ENCODE measurements around the gene ZSCAN20.

GRCh38 chr1:33459691-33460090 is 12.8 kb upstream of the ZSCAN20 start:
- TF ChIP-seq, protein P1, sequence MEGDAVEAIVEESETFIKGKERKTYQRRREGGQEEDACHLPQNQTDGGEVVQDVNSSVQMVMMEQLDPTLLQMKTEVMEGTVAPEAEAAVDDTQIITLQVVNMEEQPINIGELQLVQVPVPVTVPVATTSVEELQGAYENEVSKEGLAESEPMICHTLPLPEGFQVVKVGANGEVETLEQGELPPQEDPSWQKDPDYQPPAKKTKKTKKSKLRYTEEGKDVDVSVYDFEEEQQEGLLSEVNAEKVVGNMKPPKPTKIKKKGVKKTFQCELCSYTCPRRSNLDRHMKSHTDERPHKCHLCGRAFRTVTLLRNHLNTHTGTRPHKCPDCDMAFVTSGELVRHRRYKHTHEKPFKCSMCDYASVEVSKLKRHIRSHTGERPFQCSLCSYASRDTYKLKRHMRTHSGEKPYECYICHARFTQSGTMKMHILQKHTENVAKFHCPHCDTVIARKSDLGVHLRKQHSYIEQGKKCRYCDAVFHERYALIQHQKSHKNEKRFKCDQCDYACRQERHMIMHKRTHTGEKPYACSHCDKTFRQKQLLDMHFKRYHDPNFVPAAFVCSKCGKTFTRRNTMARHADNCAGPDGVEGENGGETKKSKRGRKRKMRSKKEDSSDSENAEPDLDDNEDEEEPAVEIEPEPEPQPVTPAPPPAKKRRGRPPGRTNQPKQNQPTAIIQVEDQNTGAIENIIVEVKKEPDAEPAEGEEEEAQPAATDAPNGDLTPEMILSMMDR (IDR thresholded peaks at IDR 0.05) = no peak
- no peak for TF ChIP-seq POLR2AphosphoS5 (IDR thresholded peaks at IDR 0.05)

Measured in transverse colon (tissue), 4 donors.